Activated naive CD8-positive, alpha-beta T cell (primary cell): ENCODE measurements around the gene NAV3.
"Not testable (repeated sequence)": the region's sequence is repeated elsewhere in the genome, so short reads cannot be mapped to it uniquely, and the experiment has no call there.

Source experiments
- H3K27ac Mint-ChIP-seq: one replicate; pipeline ENCODE4 v1.8.0; 2021; ENCODE audit warnings: mixed read lengths
- H3K27me3 Mint-ChIP-seq: one replicate; pipeline ENCODE4 v1.8.0; 2021; ENCODE audit warnings: mixed read lengths
- H3K36me3 Mint-ChIP-seq: one replicate; pipeline ENCODE4 v1.8.0; 2021; ENCODE audit warnings: mixed read lengths
- H3K4me1 Mint-ChIP-seq: one replicate; pipeline ENCODE4 v1.8.0; 2021; ENCODE audit warnings: low read depth, mixed read lengths
- H3K4me3 Mint-ChIP-seq: one replicate; pipeline ENCODE4 v1.8.0; 2021; ENCODE audit warnings: mild to moderate bottlenecking, mixed read lengths
- H3K9me3 Mint-ChIP-seq: one replicate; pipeline ENCODE4 v1.8.0; 2021; ENCODE audit warnings: low read depth, mixed read lengths

NAV3 gene

DNA sequence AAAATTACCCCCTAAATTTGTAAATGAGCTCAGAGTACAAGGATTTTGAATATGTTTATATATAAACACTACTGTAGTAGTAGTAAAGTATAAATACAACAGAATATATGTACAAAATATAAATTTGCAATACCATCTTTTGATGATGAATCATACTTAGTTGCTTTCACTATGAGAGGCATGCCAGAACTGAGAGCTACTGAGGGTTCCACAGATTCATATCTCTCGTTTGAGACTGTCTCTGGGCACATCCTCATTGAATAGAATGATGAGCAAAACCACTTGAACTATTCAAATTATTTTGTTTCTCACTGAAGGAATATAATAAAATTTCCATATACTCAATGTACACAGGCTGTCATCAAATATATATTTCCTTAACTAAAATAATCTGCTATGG lies 417.6 kb downstream of the NAV3 start:
- Mint-ChIP-seq H3K27me3 (no peaks in the 10 kb centered on the region), H3K9me3 (peaks cover 6% of the 10 kb centered on the region), H3K27ac (no peak overlapping the region), H3K4me1 (no peaks in the 10 kb centered on the region), H3K36me3 (no peaks in the 10 kb centered on the region), H3K4me3 (no peak overlapping the region)

DNA sequence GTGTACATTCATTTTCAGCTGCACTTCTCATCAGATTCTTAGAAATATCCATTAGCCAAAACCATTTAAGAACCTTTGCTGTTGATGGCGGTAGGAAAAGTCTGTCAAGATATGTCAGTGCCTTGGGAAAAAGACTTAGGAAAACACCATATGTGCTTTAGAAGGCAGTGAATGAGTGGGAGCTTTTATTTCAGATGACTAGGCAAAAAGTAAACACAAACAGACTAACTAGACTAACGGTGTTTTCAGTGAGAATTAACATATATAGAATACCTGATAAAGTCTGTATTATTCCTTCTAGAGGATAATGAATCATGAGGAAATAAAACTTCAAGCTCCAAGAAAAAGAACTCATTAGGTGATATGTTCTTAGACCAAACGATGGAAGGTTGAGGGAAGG lies 418.9 kb downstream of the NAV3 start:
- Mint-ChIP-seq H3K4me1 (no peaks in the 10 kb centered on the region), H3K27me3 (no peaks in the 10 kb centered on the region), H3K36me3 (no peaks in the 10 kb centered on the region), H3K9me3 (peaks cover 6% of the 10 kb centered on the region), H3K27ac (no peak overlapping the region), H3K4me3 (no peak overlapping the region)

- not testable (repeated sequence) for H3K36me3 Mint-ChIP-seq, H3K9me3 Mint-ChIP-seq, H3K27me3 Mint-ChIP-seq, H3K27ac Mint-ChIP-seq, H3K4me3 Mint-ChIP-seq, H3K4me1 Mint-ChIP-seq
These were observed 427.0 kb downstream of the NAV3 start for GRCh38 chr12:78257662-78258061.

GRCh38 chr12:78260976-78261375 lies 430.3 kb downstream of the NAV3 start:
- H3K36me3 Mint-ChIP-seq: no peaks in the 10 kb centered on the region
- no peaks in the 10 kb centered on the region for H3K4me1 Mint-ChIP-seq
- H3K27me3 Mint-ChIP-seq: no peaks in the 10 kb centered on the region
- H3K4me3 Mint-ChIP-seq: no peak overlapping the region
- no peak overlapping the region for H3K27ac Mint-ChIP-seq
- H3K9me3 Mint-ChIP-seq: peaks cover 5% of the 10 kb centered on the region

GRCh38 chr12:78261901-78262300 lies 431.2 kb downstream of the NAV3 start:
- Mint-ChIP-seq H3K27me3 (no peaks in the 10 kb centered on the region), H3K9me3 (peaks cover 5% of the 10 kb centered on the region), H3K4me3 (no peak overlapping the region), H3K36me3 (no peaks in the 10 kb centered on the region), H3K4me1 (no peaks in the 10 kb centered on the region), H3K27ac (no peak overlapping the region)
